CD4-positive, alpha-beta T cell (primary cell): ENCODE results near the gene TRDMT1. TPM values are rescaled to one million over a fixed set of nuclear protein-coding genes. Genes with fewer than 3 reads are reported as not detected.

ENCODE experiments used
- ATAC-seq: fragments of 200-7000 bp; cut with Tn5 transposase; one replicate; pipeline ENCODE4 v1.10.0; 2022; ENCODE audit warnings: mild to moderate bottlenecking; ENCODE audit not compliant: poor library complexity
- CTCF ChIA-PET: fragments of 350-600 bp; sonication (Branson Sonifier 250); formaldehyde crosslinking; loops from one replicate; lab custom pipeline; 2021; ENCODE audit warnings: antibody characterized with exemption, inconsistent platforms; lab: Charles Lee
- POLR2A ChIA-PET: fragments of 350-600 bp; sonication (Branson Sonifier 250); formaldehyde crosslinking; loops from one replicate; lab custom pipeline; 2021; ENCODE audit warnings: antibody characterized with exemption, inconsistent platforms; lab: Charles Lee
- DNase-seq, 14 experiments: peaks; one replicate each; pipeline ENCODE4 v3.0.0-alpha.2; 2013 to 2020; ENCODE audit warnings: mixed read lengths in 2 of 14
- H3K27ac ChIP-seq, 2 donors: one replicate each; pipeline versions ENCODE4 v1.5.1 to v1.7.0; 2013; ENCODE audit warnings: low read length in 2 of 2, low read depth in 1 of 2, mild to moderate bottlenecking in 1 of 2
- H3K27me3 ChIP-seq, 2 experiments: 1 replicate in 1 of 2; 2 replicates in 1 of 2; pipeline versions ENCODE4 v1.6.1 to v1.7.0; 2013; ENCODE audit warnings: low read length in 2 of 2, control low read depth in 1 of 2, mild to moderate bottlenecking in 1 of 2, moderate library complexity in 1 of 2; ENCODE audit not compliant: insufficient read depth in 2 of 2, control insufficient read depth in 1 of 2
- H3K36me3 ChIP-seq: one replicate; pipeline ENCODE4 v1.6.1; 2013; ENCODE audit warnings: low read length, control low read depth; ENCODE audit not compliant: insufficient read depth
- H3K4me1 ChIP-seq: one replicate; pipeline ENCODE4 v1.6.1; 2013; ENCODE audit warnings: low read length, control low read depth; ENCODE audit not compliant: insufficient read depth
- H3K4me3 ChIP-seq: one replicate; pipeline ENCODE4 v1.5.1; 2013; ENCODE audit warnings: mild to moderate bottlenecking, low read length, moderate library complexity
- H3K9me3 ChIP-seq, 2 experiments: 1 replicate in 1 of 2; 2 replicates in 1 of 2; pipeline versions ENCODE4 v1.6.1 to v1.7.0; 2013; ENCODE audit warnings: low read length in 2 of 2, mild to moderate bottlenecking in 2 of 2, control low read depth in 1 of 2, moderate library complexity in 1 of 2; ENCODE audit not compliant: control insufficient read depth in 1 of 2, insufficient read depth in 1 of 2
- H3K27ac Mint-ChIP-seq: one replicate; pipeline ENCODE4 v1.8.0; 2020; ENCODE audit warnings: mixed read lengths
- H3K27me3 Mint-ChIP-seq: one replicate; pipeline ENCODE4 v1.8.0; 2021; ENCODE audit warnings: mixed read lengths
- H3K36me3 Mint-ChIP-seq: one replicate; pipeline ENCODE4 v1.8.0; 2021; ENCODE audit warnings: low read depth, mixed read lengths
- H3K4me1 Mint-ChIP-seq: one replicate; pipeline ENCODE4 v1.8.0; 2021; ENCODE audit warnings: low read depth, mixed read lengths
- H3K4me3 Mint-ChIP-seq: one replicate; pipeline ENCODE4 v1.8.0; 2020; ENCODE audit warnings: mild to moderate bottlenecking, mixed read lengths
- H3K9me3 Mint-ChIP-seq: one replicate; pipeline ENCODE4 v1.8.0; 2020; ENCODE audit warnings: mixed read lengths
- intact Hi-C, 2 experiments: fragments of 100-400 bp; cut with DNase I in 1 of 2; cut with micrococcal nuclease in 1 of 2; formaldehyde crosslinking; loops; one replicate each; pipeline versions ENCODE4 v1.15.1 to v1.9.0; 2023 to 2025; cut with DNase I, micrococcal nuclease
- total RNA-seq, 174 experiments: library from RNA in 2 of 174; stranded (reverse) in 2 of 174; gene quantifications; one replicate each; pipeline ENCODE4 v1.2.3 and lab custom pipeline; 2021 to 2026
- TF ChIP-seq, protein P1 (sequence below): fragments of 200-600 bp; IDR thresholded peaks from one replicate; pipeline ENCODE4 v1.8.0; 2022; ENCODE audit warnings: antibody characterized with exemption, mild to moderate bottlenecking

Gene TRDMT1
- total RNA-seq, 2 experiments from 2014 or later, result 20.3 to 21.3 TPM

DNA sequence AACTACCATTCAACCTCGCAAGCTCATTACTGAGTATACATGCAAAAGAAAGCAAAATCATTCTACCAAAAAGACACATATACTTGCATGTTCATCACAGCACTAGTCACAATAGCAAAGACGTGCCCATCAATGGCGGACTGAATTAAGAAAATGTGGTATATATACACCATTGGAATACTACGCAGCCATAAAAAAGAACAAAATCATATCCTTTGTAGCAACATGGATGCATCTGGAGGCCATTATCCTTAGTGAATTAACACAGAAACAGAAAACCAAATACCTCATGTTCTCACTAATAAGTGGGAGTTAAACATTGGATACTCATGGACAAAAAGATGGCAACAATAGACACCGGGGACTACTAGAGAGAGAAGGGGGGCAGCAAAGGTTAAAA is 6.4 kb downstream of the TRDMT1 start:
- peaks cover 2% of the 10 kb centered on the region for H3K9me3 Mint-ChIP-seq
- no peak overlapping the region for H3K4me3 ChIP-seq
- no peak overlapping the region for H3K4me3 Mint-ChIP-seq
- no peaks in the 10 kb centered on the region for H3K27me3 ChIP-seq
- ATAC-seq, result no peak
- ChIA-PET POLR2A (interaction anchor here (1.7 to 2.0 kb wide), 2 partner anchors 11 to 33 kb away, joined by 5 to 6 read pairs; partner anchors contain the start of gene VIM), CTCF (interaction anchor here (0.7 kb wide), 1 partner anchor 319 kb away, joined by 3 read pairs; no protein-coding TSS in a partner anchor)
- H3K4me1 Mint-ChIP-seq, result peaks cover 36% of the 10 kb centered on the region
- no peaks in the 10 kb centered on the region for H3K36me3 ChIP-seq
- no peak overlapping the region for H3K27ac ChIP-seq
- H3K27me3 Mint-ChIP-seq, result no peaks in the 10 kb centered on the region
- H3K36me3 Mint-ChIP-seq, result no peaks in the 10 kb centered on the region
- H3K9me3 ChIP-seq, result no peaks in the 10 kb centered on the region
- TF ChIP-seq, protein P1, sequence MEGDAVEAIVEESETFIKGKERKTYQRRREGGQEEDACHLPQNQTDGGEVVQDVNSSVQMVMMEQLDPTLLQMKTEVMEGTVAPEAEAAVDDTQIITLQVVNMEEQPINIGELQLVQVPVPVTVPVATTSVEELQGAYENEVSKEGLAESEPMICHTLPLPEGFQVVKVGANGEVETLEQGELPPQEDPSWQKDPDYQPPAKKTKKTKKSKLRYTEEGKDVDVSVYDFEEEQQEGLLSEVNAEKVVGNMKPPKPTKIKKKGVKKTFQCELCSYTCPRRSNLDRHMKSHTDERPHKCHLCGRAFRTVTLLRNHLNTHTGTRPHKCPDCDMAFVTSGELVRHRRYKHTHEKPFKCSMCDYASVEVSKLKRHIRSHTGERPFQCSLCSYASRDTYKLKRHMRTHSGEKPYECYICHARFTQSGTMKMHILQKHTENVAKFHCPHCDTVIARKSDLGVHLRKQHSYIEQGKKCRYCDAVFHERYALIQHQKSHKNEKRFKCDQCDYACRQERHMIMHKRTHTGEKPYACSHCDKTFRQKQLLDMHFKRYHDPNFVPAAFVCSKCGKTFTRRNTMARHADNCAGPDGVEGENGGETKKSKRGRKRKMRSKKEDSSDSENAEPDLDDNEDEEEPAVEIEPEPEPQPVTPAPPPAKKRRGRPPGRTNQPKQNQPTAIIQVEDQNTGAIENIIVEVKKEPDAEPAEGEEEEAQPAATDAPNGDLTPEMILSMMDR, result no peak
- intact Hi-C loops, result no loop called here
- DNase-seq, result no peak
- H3K4me1 ChIP-seq, result no peaks in the 10 kb centered on the region
- no peak overlapping the region for H3K27ac Mint-ChIP-seq

DNA sequence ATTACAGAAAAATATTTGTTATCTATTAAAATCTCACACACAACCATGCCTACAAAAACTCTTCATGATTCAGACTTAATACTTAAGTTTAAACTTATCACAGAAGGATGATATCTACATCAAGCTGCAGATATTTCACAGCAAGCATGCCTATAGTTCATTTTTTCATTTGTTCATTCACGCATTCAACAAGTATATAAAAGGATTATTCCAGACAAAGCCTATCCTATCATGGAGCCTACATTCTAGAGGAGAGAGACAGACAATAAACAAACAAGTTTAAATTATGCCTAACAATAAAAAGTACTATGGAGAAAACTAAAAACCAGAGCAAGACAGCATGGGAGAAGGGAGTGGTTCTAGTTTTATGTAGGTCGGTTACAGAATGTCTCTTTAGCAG is 10.9 kb downstream of the TRDMT1 start:
- Mint-ChIP-seq H3K27me3 (no peaks in the 10 kb centered on the region), H3K27ac (no peak overlapping the region), H3K36me3 (no peaks in the 10 kb centered on the region), H3K9me3 (peaks cover 2% of the 10 kb centered on the region), H3K4me1 (peaks cover 27% of the 10 kb centered on the region), H3K4me3 (no peak overlapping the region)
- Histone ChIP-seq H3K9me3 (no peaks in the 10 kb centered on the region), H3K27me3 (no peaks in the 10 kb centered on the region), H3K36me3 (no peaks in the 10 kb centered on the region), H3K27ac (no peak overlapping the region), H3K4me3 (no peak overlapping the region), H3K4me1 (no peaks in the 10 kb centered on the region)
- DNase-seq (no peak), ATAC-seq (no peak)
- intact Hi-C loops, result no loop called here
- CTCF ChIA-PET, result interaction anchor here (1.3 kb wide), 1 partner anchor 12 kb away, joined by 4 read pairs; no protein-coding TSS in a partner anchor
- TF ChIP-seq, protein P1, result no peak
- POLR2A ChIA-PET, result no interaction called here

- intact Hi-C loops, result no loop called here
- H3K36me3 Mint-ChIP-seq, result no peaks in the 10 kb centered on the region
These were observed 12.8 kb downstream of the TRDMT1 start for GRCh38 chr10:17188644-17189172.

More at GRCh38 chr10:17188644-17189172, 12.8 kb downstream of the TRDMT1 start:
- H3K27me3 Mint-ChIP-seq, result no peaks in the 10 kb centered on the region
- no peaks in the 10 kb centered on the region for H3K9me3 Mint-ChIP-seq
- Histone ChIP-seq H3K4me3 (no peak overlapping the region), H3K36me3 (no peaks in the 10 kb centered on the region), H3K27me3 (no peaks in the 10 kb centered on the region), H3K9me3 (no peaks in the 10 kb centered on the region), H3K27ac (no peak overlapping the region), H3K4me1 (no peaks in the 10 kb centered on the region)
- TF ChIP-seq, protein P1, result no peak
- peaks cover 19% of the 10 kb centered on the region for H3K4me1 Mint-ChIP-seq
- CTCF ChIA-PET, result no interaction called here
- no peak overlapping the region for H3K27ac Mint-ChIP-seq
- POLR2A ChIA-PET, result no interaction called here
- no peak for ATAC-seq
- no peak overlapping the region for H3K4me3 Mint-ChIP-seq
- DNase-seq, result no peak
